Adrenal gland (tissue), 12 donors: ENCODE data around the gene HRH2. TPM values are rescaled to one million over a fixed set of nuclear protein-coding genes. Genes with fewer than 3 reads are reported as not detected.
A peak's percentile ranks its signal among the peaks of the same experiment; 100 is the strongest.
"Not testable (repeated sequence)": the region's sequence is repeated elsewhere in the genome, so short reads cannot be mapped to it uniquely, and the experiment has no call there.

Experiments used
- DNase-seq, 7 donors: peaks; one replicate each; pipeline ENCODE4 v3.0.0-alpha.2; 2019 to 2020
- H3K27ac ChIP-seq, 5 donors: fragments of 200-600 bp; sonication (generic) in 4 of 5; 1 replicate in 3 of 5; 2 replicates in 2 of 5; pipeline versions ENCODE4 v1.5.1 to v1.8.0; 2016 to 2020; ENCODE audit warnings: mild to moderate bottlenecking in 1 of 5
- H3K27me3 ChIP-seq: fragments of 200-600 bp; 2 replicates; pipeline ENCODE4 v1.8.0; 2021
- H3K36me3 ChIP-seq, 2 donors: fragments of 200-600 bp; replicated peaks in 1 of 2; 1 replicate in 1 of 2; 2 replicates in 1 of 2; pipeline versions ENCODE4 v1.5.1 to v1.8.0; 2018 to 2022
- H3K4me1 ChIP-seq, 2 donors: fragments of 200-600 bp; replicated peaks in 1 of 2; 1 replicate in 1 of 2; 2 replicates in 1 of 2; pipeline versions ENCODE4 v1.5.1 to v1.8.0; 2018 to 2021
- H3K4me3 ChIP-seq, 4 donors: fragments of 200-600 bp; sonication (generic) in 3 of 4; one replicate each; pipeline ENCODE4 v1.5.1; 2016 to 2018
- H3K9me3 ChIP-seq, 3 donors: fragments of 200-600 bp; sonication (generic) in 1 of 3; replicated peaks in 1 of 3; 1 replicate in 2 of 3; 2 replicates in 1 of 3; pipeline versions ENCODE4 v1.5.1 to v1.8.0; 2016 to 2021
- POLR2A ChIP-seq, 2 donors: fragments of 450-650 bp; IDR thresholded peaks; one replicate each; pipeline ENCODE4 v1.6.1; 2017; ENCODE audit warnings: antibody characterized with exemption in 2 of 2, mild to moderate bottlenecking in 2 of 2, moderate library complexity in 1 of 2
- WGBS, 4 donors: extraction: QIAGEN DNeasy Blood & Tissue Kit in 2 of 4; methylation state at CpG; one replicate each; pipeline versions ENCODE4 v1.1.5 to v1.1.7; 2013 to 2017; 5-methylcytosine and 5-hydroxymethylcytosine counted together
- intact Hi-C, 2 donors: fragments of 100-400 bp; cut with DNase I; formaldehyde crosslinking; loops; one replicate each; pipeline versions ENCODE4 v1.14.1 to v1.15.0; 2022 to 2023
- polyA plus RNA-seq, 3 donors: library from polyadenylated mRNA; stranded (reverse); fragments of 200-250 nt in 2 of 3; fragments of 350-450 nt in 1 of 3; fragmentation: Illumina TruSeq in 1 of 3; extraction: RNeasy Lipid Tissue Mini Kit (QIAGEN cat#74804) in 1 of 3; gene quantifications; one replicate each; pipeline ENCODE4 v1.2.3, GENCODE V29; 2013 to 2014
- small RNA-seq, 2 donors: library from RNA; depleted of rRNA; stranded (forward); fragments of <200 nt; gene quantifications; one replicate each; pipeline ENCODE3, GENCODE V24; 2016
- total RNA-seq, 9 donors: library from RNA; depleted of rRNA in 4 of 9; stranded (reverse); fragments of >200 nt in 4 of 9; fragments of 120-200 nt in 1 of 9; fragmentation: NEBNext Ultra II Directional in 1 of 9; extraction: Animal tissue kit (Norgen Biotek cat#: 25700) in 1 of 9; gene quantifications; one replicate each; pipeline versions ENCODE4 v1.1.0 to v1.2.4, GENCODE V29; 2013 to 2023
- TF ChIP-seq, protein P1 (sequence below), 6 experiments: fragments of 450-650 bp in 4 of 6; fragments of 200-600 bp in 2 of 6; sonication (generic) in 1 of 6; IDR thresholded peaks; 1 replicate in 5 of 6; 2 replicates in 1 of 6; pipeline versions ENCODE4 v1.5.1 to v1.8.0; 2016 to 2021; ENCODE audit warnings: antibody characterized with exemption in 6 of 6, mild to moderate bottlenecking in 2 of 6, moderate library complexity in 1 of 6
- donor health status: healthy with polysubstance abuse.
- donor health status: Bipolar disorder and iron deficiency.
- donor health status: DM: yes; HTN: yes; CAD: no.
- donor health status: DM: no; HTN: no; CAD: no.
- donor health status: DM: no; HTN: no; CAD: no.
- donor health status: DM: yes; HTN: yes; CAD: no.

The HRH2 gene
- total and polyA plus RNA-seq, 12 donors, result 0.22 to 7.3 (median 3.1) TPM

DNA sequence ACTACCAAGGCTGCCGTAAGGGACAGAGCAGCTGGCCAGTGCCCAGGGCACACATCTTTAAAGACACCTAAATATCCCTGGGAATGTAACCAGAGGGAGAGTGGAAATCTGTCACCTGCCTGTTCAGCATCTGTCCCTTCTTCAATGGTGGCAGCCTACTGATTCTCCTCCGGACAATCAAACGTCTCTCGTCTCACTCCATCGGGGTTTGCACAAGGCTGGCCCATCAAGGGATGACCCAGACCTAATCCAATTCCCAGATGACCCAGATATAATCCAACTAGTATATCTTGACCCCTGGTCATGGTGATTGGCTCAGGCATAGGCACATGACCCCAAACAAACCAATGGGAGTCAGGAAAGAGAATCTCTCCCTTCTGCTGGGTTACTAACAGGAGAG lies 93.5 kb downstream of the HRH2 start:
- H3K9me3 ChIP-seq, result no peaks in the 10 kb centered on the region
- intact Hi-C loops, result no loop called here
- H3K4me1 ChIP-seq, result no peaks in the 10 kb centered on the region
- H3K36me3 ChIP-seq, result no peaks in the 10 kb centered on the region
- 76 to 94% (median 87%) methylated on average over 5 of the region's 5 CpGs for WGBS, 4 donors
- peak in 1 of 7 donors; percentile 23 for DNase-seq
- H3K27me3 ChIP-seq, result peaks cover 5% of the 10 kb centered on the region
- TF ChIP-seq, protein P1, sequence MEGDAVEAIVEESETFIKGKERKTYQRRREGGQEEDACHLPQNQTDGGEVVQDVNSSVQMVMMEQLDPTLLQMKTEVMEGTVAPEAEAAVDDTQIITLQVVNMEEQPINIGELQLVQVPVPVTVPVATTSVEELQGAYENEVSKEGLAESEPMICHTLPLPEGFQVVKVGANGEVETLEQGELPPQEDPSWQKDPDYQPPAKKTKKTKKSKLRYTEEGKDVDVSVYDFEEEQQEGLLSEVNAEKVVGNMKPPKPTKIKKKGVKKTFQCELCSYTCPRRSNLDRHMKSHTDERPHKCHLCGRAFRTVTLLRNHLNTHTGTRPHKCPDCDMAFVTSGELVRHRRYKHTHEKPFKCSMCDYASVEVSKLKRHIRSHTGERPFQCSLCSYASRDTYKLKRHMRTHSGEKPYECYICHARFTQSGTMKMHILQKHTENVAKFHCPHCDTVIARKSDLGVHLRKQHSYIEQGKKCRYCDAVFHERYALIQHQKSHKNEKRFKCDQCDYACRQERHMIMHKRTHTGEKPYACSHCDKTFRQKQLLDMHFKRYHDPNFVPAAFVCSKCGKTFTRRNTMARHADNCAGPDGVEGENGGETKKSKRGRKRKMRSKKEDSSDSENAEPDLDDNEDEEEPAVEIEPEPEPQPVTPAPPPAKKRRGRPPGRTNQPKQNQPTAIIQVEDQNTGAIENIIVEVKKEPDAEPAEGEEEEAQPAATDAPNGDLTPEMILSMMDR (IDR thresholded peaks at IDR 0.05), result no peak
- no peak for TF ChIP-seq POLR2A (IDR thresholded peaks at IDR 0.05)
- H3K4me3 ChIP-seq, result no peak overlapping the region
- no peak overlapping the region for H3K27ac ChIP-seq

DNA sequence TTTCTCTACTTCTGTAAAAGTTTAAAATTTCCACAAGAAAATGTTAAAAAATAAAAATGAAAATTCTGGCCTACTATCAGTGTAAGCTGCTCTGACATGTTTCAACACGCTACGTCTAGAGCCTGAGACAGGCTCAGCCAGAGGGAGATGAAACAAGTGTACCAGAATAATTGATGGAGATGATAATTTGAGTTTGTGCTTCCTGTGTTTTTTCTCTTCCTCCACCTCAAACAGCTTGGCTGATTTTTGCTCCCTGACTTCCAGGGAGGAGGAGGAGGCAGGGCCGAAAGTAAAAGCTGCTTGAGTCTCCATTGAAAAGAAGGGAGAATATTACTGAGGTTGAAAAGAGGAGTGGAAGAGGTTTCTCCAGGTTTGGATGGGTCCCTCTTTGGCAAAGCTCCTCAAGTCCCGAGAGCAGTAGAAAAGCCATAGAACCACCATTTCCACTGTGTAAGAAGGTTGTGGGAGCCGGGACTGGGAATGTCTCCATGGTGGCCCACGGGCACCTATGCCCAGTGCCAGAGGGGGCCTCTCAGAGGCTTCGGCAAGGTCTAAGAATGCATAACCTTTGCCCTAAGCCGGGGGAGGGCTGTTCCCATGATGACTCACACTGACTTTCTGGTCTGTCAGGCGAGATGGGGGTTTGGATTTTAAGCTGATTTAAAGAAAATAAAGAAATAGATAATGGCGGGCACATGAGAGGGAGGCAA lies 95.1 kb downstream of the HRH2 start:
- no peaks in the 10 kb centered on the region for H3K36me3 ChIP-seq
- peaks cover 10% of the 10 kb centered on the region for H3K27me3 ChIP-seq
- TF ChIP-seq POLR2A (IDR thresholded peaks at IDR 0.05), result no peak
- TF ChIP-seq, protein P1 (IDR thresholded peaks at IDR 0.05), result no peak
- no peaks in the 10 kb centered on the region for H3K4me1 ChIP-seq
- WGBS, 4 donors, result 50 to 61% (median 54%) methylated on average over 10 of the region's 10 CpGs
- DNase-seq, result peak in 1 of 7 donors; percentile 20
- no peak overlapping the region for H3K4me3 ChIP-seq
- H3K27ac ChIP-seq, result no peak overlapping the region
- no peaks in the 10 kb centered on the region for H3K9me3 ChIP-seq
- intact Hi-C loops, result no loop called here

DNA sequence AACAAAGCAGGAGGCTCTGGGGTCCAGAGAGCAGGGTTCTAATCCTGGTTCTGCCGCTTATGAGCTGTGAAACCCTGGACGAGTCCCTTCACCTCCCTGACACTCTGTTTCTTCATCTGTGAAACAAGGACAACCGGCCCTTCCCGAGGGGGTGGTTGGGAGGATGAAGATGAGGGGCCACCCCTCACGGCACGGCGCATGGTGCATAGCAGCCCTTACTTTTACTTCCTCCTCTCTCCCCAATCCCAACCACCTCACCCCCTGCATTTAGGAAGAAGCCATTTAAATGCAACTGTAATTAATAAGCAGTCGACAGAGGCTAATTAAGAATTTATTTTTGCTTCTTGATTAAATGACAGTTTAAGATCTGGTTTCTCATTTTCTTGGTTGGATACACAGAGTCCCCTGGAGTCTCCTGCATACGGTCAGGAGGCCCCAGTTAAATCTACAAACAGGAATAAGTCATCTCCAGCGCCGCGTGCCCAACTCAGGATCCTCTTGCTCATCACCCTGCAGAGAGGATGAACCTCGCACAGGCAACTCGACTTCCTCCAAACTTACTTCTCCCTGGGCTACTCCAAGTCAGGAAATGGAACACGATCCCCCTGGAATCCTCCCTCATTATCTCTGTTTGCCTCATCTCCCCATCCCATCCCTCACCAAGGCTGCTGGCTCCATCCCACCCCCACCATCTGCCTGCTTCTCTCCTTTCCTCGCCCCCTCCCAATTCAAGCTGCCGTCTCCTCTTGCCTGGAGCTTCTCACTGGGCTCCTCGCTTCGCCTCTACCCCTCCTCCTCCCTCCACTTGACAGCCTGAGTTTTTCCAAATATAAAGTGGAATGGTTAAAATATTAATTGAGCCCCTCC lies 95.9 kb downstream of the HRH2 start:
- Histone ChIP-seq H3K27ac (no peak overlapping the region), H3K27me3 (peaks cover 10% of the 10 kb centered on the region), H3K4me3 (no peak overlapping the region), H3K36me3 (no peaks in the 10 kb centered on the region), H3K4me1 (no peaks in the 10 kb centered on the region), H3K9me3 (no peaks in the 10 kb centered on the region)
- intact Hi-C loops, result no loop called here
- 64 to 73% (median 71%) methylated on average over 19 of the region's 19 CpGs for WGBS, 4 donors
- TF ChIP-seq, protein P1 (IDR thresholded peaks at IDR 0.05), result no peak
- no peak for TF ChIP-seq POLR2A (IDR thresholded peaks at IDR 0.05)
- DNase-seq, result peak in 1 of 7 donors; percentile 5

GRCh38 chr5:175759991-175760390 lies 102.1 kb downstream of the HRH2 start:
- H3K27me3 ChIP-seq, H3K27ac ChIP-seq, H3K9me3 ChIP-seq, H3K4me3 ChIP-seq, DNase-seq, H3K36me3 ChIP-seq, intact Hi-C loops, H3K4me1 ChIP-seq: not testable (repeated sequence)
- 39 to 61% (median 49%) methylated on average over 1 of the region's 1 CpG for WGBS, 4 donors

Small RNA genes lying within 50 kb of the gene (small RNA-seq; reads per million reads assigned to genes)
- gene RN7SKP148 (0 reads per million in 2 donors), gene RNU6-226P (0 reads per million in 2 donors)

Other genes with a start within 250 kb of the HRH2 start
- gene DRD1, start 213.9 kb upstream of the HRH2 start, total RNA-seq, result 1 to 10 TPM in 1 of 9 donors, under 1 TPM in 8; under 0.01 to 1.3 (median 0.35) TPM
- under 1 TPM; 0.09 to 0.24 (median 0.16) TPM for gene DRD1, start 213.9 kb upstream of the HRH2 start, polyA plus RNA-seq
- 100 to 1,000 TPM in 1 of 9 donors, 10 to 100 TPM in 8; 34.0 to 142 (median 63.5) TPM for gene SFXN1, start 179.5 kb upstream of the HRH2 start, total RNA-seq
- gene SFXN1, start 179.5 kb upstream of the HRH2 start, polyA plus RNA-seq, result 100 to 1,000 TPM in 1 of 3 donors, 10 to 100 TPM in 2; 10.1 to 102 (median 10.4) TPM
- gene CPLX2, start 213.5 kb downstream of the HRH2 start, total RNA-seq, result 10 to 100 TPM in 3 of 9 donors, 1 to 10 TPM in 2, under 1 TPM in 3, not detected in 1; 0.18 to 31.8 (median 1.6) TPM
- 10 to 100 TPM in 2 of 3 donors, 1 to 10 TPM in 1; 8.7 to 66.9 (median 18.3) TPM for gene CPLX2, start 213.5 kb downstream of the HRH2 start, polyA plus RNA-seq